SK-N-SH (cell line): ENCODE measurements around the gene TBX4.

Experiments
- FOSL2 ChIP-seq: IDR thresholded peaks from 2 replicates; pipeline ENCODE4 v1.4.0; 2012; ENCODE audit warnings: low read depth, mild to moderate bottlenecking, moderate library complexity, borderline replicate concordance
- GATA2 ChIP-seq: sonication (generic); formaldehyde crosslinking; IDR thresholded peaks from 2 replicates; pipeline ENCODE4 v1.5.0; 2020; ENCODE audit warnings: mild to moderate bottlenecking, missing genetic modification reagents
- RFX5 ChIP-seq: IDR thresholded peaks from 2 replicates; pipeline ENCODE4 v1.6.1; 2012; ENCODE audit warnings: mild to moderate bottlenecking, improper control_type of control experiment, low read length
- SMC3 ChIP-seq: IDR thresholded peaks from 2 replicates; pipeline ENCODE4 v1.6.1; 2012; ENCODE audit warnings: low read depth, low read length, improper control_type of control experiment
- TAF1 ChIP-seq: IDR thresholded peaks from 2 replicates; pipeline ENCODE4 v1.6.1; 2012; ENCODE audit warnings: low read depth, mild to moderate bottlenecking, low read length, moderate library complexity, borderline replicate concordance
- TF ChIP-seq, protein P1 (sequence below): fragments of 200-600 bp; sonication (generic); IDR thresholded peaks from 2 replicates; pipeline ENCODE4 v1.6.1; 2017; ENCODE audit warnings: antibody characterized with exemption, mild to moderate bottlenecking, moderate library complexity

DNA sequence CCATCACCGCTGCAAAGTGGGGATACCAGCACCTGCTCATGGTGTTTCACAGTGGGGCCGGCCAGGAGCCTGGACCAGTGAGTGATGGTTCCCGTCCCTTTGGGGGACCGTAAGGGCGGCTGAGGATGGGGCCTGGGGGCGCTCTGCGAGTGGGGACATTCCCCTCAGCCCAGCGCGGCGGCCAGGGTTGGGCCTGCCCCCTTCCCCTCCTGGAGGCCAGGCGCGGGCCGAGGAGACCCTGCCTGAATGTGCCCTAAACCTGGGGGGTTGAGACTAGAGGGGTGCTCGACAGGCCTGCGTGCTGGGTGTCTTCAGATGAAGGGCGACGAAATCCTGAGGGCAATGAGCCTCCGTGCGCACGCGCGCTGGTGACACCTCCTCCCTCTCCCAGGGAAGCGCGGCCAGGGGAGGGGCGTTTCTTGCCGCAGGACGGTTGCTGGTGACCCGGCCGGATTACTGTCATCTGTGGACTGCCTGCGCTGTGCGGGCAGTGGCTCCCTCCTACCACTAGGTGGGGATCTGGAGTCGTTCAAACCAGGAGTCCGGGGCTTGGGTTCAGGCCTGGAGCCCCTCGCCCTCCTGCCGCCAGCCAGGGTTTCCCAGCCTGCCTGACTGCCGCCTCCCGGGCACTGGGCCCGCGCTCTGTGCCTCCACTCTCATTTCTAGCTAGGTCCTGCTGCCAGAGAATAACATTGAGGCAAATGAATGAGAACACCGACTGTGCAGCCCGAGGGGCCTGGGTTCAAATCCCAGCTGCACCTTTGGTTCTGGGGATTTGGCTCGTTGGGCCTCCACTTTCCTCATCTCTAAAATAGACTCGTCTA lies 35.5 kb upstream of the TBX4 start:
- TF ChIP-seq, protein P1, sequence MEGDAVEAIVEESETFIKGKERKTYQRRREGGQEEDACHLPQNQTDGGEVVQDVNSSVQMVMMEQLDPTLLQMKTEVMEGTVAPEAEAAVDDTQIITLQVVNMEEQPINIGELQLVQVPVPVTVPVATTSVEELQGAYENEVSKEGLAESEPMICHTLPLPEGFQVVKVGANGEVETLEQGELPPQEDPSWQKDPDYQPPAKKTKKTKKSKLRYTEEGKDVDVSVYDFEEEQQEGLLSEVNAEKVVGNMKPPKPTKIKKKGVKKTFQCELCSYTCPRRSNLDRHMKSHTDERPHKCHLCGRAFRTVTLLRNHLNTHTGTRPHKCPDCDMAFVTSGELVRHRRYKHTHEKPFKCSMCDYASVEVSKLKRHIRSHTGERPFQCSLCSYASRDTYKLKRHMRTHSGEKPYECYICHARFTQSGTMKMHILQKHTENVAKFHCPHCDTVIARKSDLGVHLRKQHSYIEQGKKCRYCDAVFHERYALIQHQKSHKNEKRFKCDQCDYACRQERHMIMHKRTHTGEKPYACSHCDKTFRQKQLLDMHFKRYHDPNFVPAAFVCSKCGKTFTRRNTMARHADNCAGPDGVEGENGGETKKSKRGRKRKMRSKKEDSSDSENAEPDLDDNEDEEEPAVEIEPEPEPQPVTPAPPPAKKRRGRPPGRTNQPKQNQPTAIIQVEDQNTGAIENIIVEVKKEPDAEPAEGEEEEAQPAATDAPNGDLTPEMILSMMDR, result peak; percentile 99
- no peak for TF ChIP-seq TAF1
- TF ChIP-seq SMC3, result peak; percentile 99
- no peak for TF ChIP-seq FOSL2
- TF ChIP-seq GATA2, result no peak
- no peak for TF ChIP-seq RFX5
